H9 (cell line): ENCODE data around the gene AVL9. TPM values are rescaled to one million over a fixed set of nuclear protein-coding genes. Genes with fewer than 3 reads are reported as not detected.
A peak's percentile ranks its signal among the peaks of the same experiment; 100 is the strongest.
"Not testable (repeated sequence)": the region's sequence is repeated elsewhere in the genome, so short reads cannot be mapped to it uniquely, and the experiment has no call there.

ENCODE experiments used
- DNase-seq: peaks from one replicate; pipeline ENCODE4 v3.0.0-alpha.2; 2017
- H2AFZ ChIP-seq: one replicate; pipeline ENCODE4 v1.6.1; 2013; ENCODE audit warnings: mild to moderate bottlenecking, low read length, control low read depth, moderate library complexity
- H2AK5ac ChIP-seq: 2 replicates; pipeline ENCODE4 v1.6.1; 2013; ENCODE audit warnings: low read length, control low read depth, mixed read lengths; ENCODE audit not compliant: insufficient read length
- H2BK120ac ChIP-seq: one replicate; pipeline ENCODE4 v1.6.1; 2013; ENCODE audit warnings: low read depth, mild to moderate bottlenecking, low read length, control low read depth, inconsistent platforms; ENCODE audit not compliant: poor library complexity, severe bottlenecking
- H2BK12ac ChIP-seq: 2 replicates; pipeline ENCODE4 v1.6.1; 2013; ENCODE audit warnings: low read length, control low read depth, mixed read lengths, low read depth; ENCODE audit not compliant: insufficient read length
- H2BK15ac ChIP-seq: 2 replicates; pipeline ENCODE4 v1.6.1; 2013; ENCODE audit warnings: low read depth, low read length, control low read depth
- H2BK20ac ChIP-seq: one replicate; pipeline ENCODE4 v1.6.1; 2013; ENCODE audit warnings: low read depth, mild to moderate bottlenecking, low read length, control low read depth, inconsistent platforms; ENCODE audit not compliant: poor library complexity, severe bottlenecking
- H2BK5ac ChIP-seq: 2 replicates; pipeline ENCODE4 v1.6.1; 2013; ENCODE audit warnings: low read length, control low read depth, mixed read lengths; ENCODE audit not compliant: insufficient read length
- H3K14ac ChIP-seq: 2 replicates; pipeline ENCODE4 v1.6.1; 2013; ENCODE audit warnings: low read length, control low read depth; ENCODE audit not compliant: insufficient read depth
- H3K18ac ChIP-seq: 2 replicates; pipeline ENCODE4 v1.6.1; 2013; ENCODE audit warnings: low read depth, mild to moderate bottlenecking, mixed read lengths, low read length, control low read depth; ENCODE audit not compliant: insufficient read length
- H3K23ac ChIP-seq: 2 replicates; pipeline ENCODE4 v1.6.1; 2013; ENCODE audit warnings: low read length, control low read depth, mixed read lengths, low read depth; ENCODE audit not compliant: insufficient read length
- H3K23me2 ChIP-seq: 2 replicates; pipeline ENCODE4 v1.6.1; 2013; ENCODE audit warnings: low read depth, mild to moderate bottlenecking, mixed read lengths, low read length, control low read depth; ENCODE audit not compliant: insufficient read length, poor library complexity, severe bottlenecking
- H3K27ac ChIP-seq: 2 replicates; pipeline ENCODE4 v1.5.1; 2013; ENCODE audit warnings: low read length, control low read depth, mixed read lengths, low read depth; ENCODE audit not compliant: insufficient read length
- H3K27me3 ChIP-seq: 2 replicates; pipeline ENCODE4 v1.6.1; 2013; ENCODE audit warnings: low read length, control low read depth, inconsistent platforms; ENCODE audit not compliant: insufficient read depth
- H3K4ac ChIP-seq: 2 replicates; pipeline ENCODE4 v1.6.1; 2013; ENCODE audit warnings: low read depth, mild to moderate bottlenecking, control low read depth, inconsistent platforms, low read length, moderate library complexity
- H3K4me1 ChIP-seq: 2 replicates; pipeline ENCODE4 v1.6.1; 2013; ENCODE audit warnings: low read length, control low read depth, inconsistent platforms; ENCODE audit not compliant: insufficient read depth
- H3K4me2 ChIP-seq: 2 replicates; pipeline ENCODE4 v1.6.1; 2013; ENCODE audit warnings: low read length, control low read depth, mixed read lengths; ENCODE audit not compliant: insufficient read length, insufficient read depth
- H3K56ac ChIP-seq: 2 replicates; pipeline ENCODE4 v1.6.1; 2013; ENCODE audit warnings: low read depth, mild to moderate bottlenecking, mixed read lengths, low read length, control low read depth; ENCODE audit not compliant: insufficient read length
- H3K79me1 ChIP-seq: 2 replicates; pipeline ENCODE4 v1.6.1; 2013; ENCODE audit warnings: low read depth, mild to moderate bottlenecking, moderate library complexity, low read length, control low read depth, inconsistent platforms; ENCODE audit not compliant: insufficient read depth, poor library complexity, severe bottlenecking
- H3K79me2 ChIP-seq: 2 replicates; pipeline ENCODE4 v1.6.1; 2013; ENCODE audit warnings: low read length, control low read depth, inconsistent platforms; ENCODE audit not compliant: insufficient read depth
- H3K9ac ChIP-seq: 2 replicates; pipeline ENCODE4 v1.6.1; 2013; ENCODE audit warnings: low read length, control low read depth, mixed read lengths; ENCODE audit not compliant: insufficient read length; ENCODE audit errors: extremely low read depth
- H3K9me3 ChIP-seq: one replicate; pipeline ENCODE4 v1.6.1; 2013; ENCODE audit warnings: low read depth, low read length, inconsistent platforms; ENCODE audit not compliant: control insufficient read depth
- H3T11ph ChIP-seq: one replicate; pipeline ENCODE4 v1.6.1; 2013; ENCODE audit warnings: mild to moderate bottlenecking, low read length, control low read depth, inconsistent platforms
- H4K20me1 ChIP-seq: one replicate; pipeline ENCODE4 v1.6.1; 2013; ENCODE audit not compliant: control insufficient read depth, insufficient read length, insufficient read depth
- H4K5ac ChIP-seq: 2 replicates; pipeline ENCODE4 v1.6.1; 2013; ENCODE audit warnings: low read depth, mild to moderate bottlenecking, mixed read lengths, low read length, control low read depth; ENCODE audit not compliant: insufficient read length
- H4K8ac ChIP-seq: replicated peaks from 2 replicates; pipeline ENCODE4 v1.6.1; 2013; ENCODE audit warnings: low read length, control low read depth, mixed read lengths, low read depth; ENCODE audit not compliant: insufficient read length
- H4K91ac ChIP-seq: 2 replicates; pipeline ENCODE4 v1.6.1; 2013; ENCODE audit warnings: low read depth, mild to moderate bottlenecking, moderate library complexity, mixed read lengths, low read length, control low read depth; ENCODE audit not compliant: insufficient read length
- H3K27ac Mint-ChIP-seq, 3 experiments: 2 replicates in 2 of 3; 3 replicates in 1 of 3; pipeline ENCODE4 v1.8.0; 2020 to 2021; ENCODE audit warnings: mixed read lengths in 3 of 3, mild to moderate bottlenecking in 1 of 3, moderate library complexity in 1 of 3
- H3K27me3 Mint-ChIP-seq: 2 replicates; pipeline ENCODE4 v1.8.0; 2021; ENCODE audit warnings: low read depth, mild to moderate bottlenecking, moderate library complexity, mixed read lengths
- H3K36me3 Mint-ChIP-seq, 3 experiments: 2 replicates in 2 of 3; 3 replicates in 1 of 3; pipeline ENCODE4 v1.8.0; 2020 to 2021; ENCODE audit warnings: low read depth in 3 of 3, mixed read lengths in 3 of 3; ENCODE audit not compliant: insufficient read depth in 1 of 3
- H3K4me1 Mint-ChIP-seq, 2 experiments: 2 replicates each; pipeline ENCODE4 v1.8.0; 2020; ENCODE audit warnings: mixed read lengths in 2 of 2
- H3K4me3 Mint-ChIP-seq, 2 experiments: 2 replicates in 1 of 2; 3 replicates in 1 of 2; pipeline ENCODE4 v1.8.0; 2020 to 2021; ENCODE audit warnings: mild to moderate bottlenecking in 2 of 2, mixed read lengths in 2 of 2, moderate library complexity in 1 of 2
- H3K9me3 Mint-ChIP-seq, 2 experiments: 2 replicates in 1 of 2; 3 replicates in 1 of 2; pipeline ENCODE4 v1.8.0; 2020; ENCODE audit warnings: mild to moderate bottlenecking in 2 of 2, mixed read lengths in 2 of 2, moderate library complexity in 1 of 2
- CTCF ChIP-seq: fragments of 200-600 bp; sonication (generic); conservative IDR thresholded peaks from 3 replicates; pipeline ENCODE4 v1.8.0; 2021; ENCODE audit warnings: antibody characterized with exemption, mild to moderate bottlenecking
- WGBS: extraction: QIAGEN DNeasy Blood & Tissue Kit; methylation state at CpG from one replicate; pipeline ENCODE4 v1.1.7; 2013; ENCODE audit warnings: missing lambda C conversion rate, low lambda C conversion rate, mixed read lengths; ENCODE audit not compliant: insufficient read length; ENCODE audit errors: extremely low coverage; 5-methylcytosine and 5-hydroxymethylcytosine counted together
- total RNA-seq: library from RNA; stranded (reverse); gene quantifications from 2 replicates; pipeline ENCODE4 v1.2.1, GENCODE V29; 2021

The AVL9 gene
- total RNA-seq, 1 experiment from 2014 or later: 38.7 TPM

GRCh38 chr7:32602470-32602869 lies 107.2 kb downstream of the AVL9 start:
- no peak overlapping the region for H3T11ph ChIP-seq
- no peak overlapping the region for H3K23ac ChIP-seq
- no peaks in the 10 kb centered on the region for H4K20me1 ChIP-seq
- no peak overlapping the region for H2AFZ ChIP-seq
- no peaks in the 10 kb centered on the region for H3K79me2 ChIP-seq
- Mint-ChIP-seq H3K27ac (no peak overlapping the region), H3K36me3 (peaks cover 30 to 60% (median 36%) of the 10 kb centered on the region in 3 experiments), H3K4me1 (peaks cover 14 to 19% of the 10 kb centered on the region in 2 experiments), H3K27me3 (no peaks in the 10 kb centered on the region; the same call in 1 of the 2 replicates), H3K4me3 (no peak overlapping the region), H3K9me3 (peaks cover 45 to 48% of the 10 kb centered on the region in 2 experiments)
- H3K4ac ChIP-seq: no peak overlapping the region
- no peak for DNase-seq
- H3K4me2 ChIP-seq: no peak overlapping the region
- no peak overlapping the region for H4K5ac ChIP-seq
- no peak for TF ChIP-seq CTCF
- H4K8ac ChIP-seq: no peak overlapping the region
- no peak overlapping the region for H2BK120ac ChIP-seq
- H4K91ac ChIP-seq: no peak overlapping the region
- no peak overlapping the region for H3K9ac ChIP-seq
- no peak overlapping the region for H3K18ac ChIP-seq
- H3K14ac ChIP-seq: no peak overlapping the region
- H3K4me1 ChIP-seq: 0 out of 2 replicates have a peak, but pooled peaks cover 3% of the 10 kb centered on the region
- H3K27ac ChIP-seq: no peak overlapping the region
- no peaks in the 10 kb centered on the region for H3K9me3 ChIP-seq
- no peaks in the 10 kb centered on the region for H3K79me1 ChIP-seq
- H3K27me3 ChIP-seq: no peaks in the 10 kb centered on the region
- H2BK15ac ChIP-seq: no peak overlapping the region
- H3K56ac ChIP-seq: no peak overlapping the region
- H2BK20ac ChIP-seq: no peak overlapping the region
- H2AK5ac ChIP-seq: no peak overlapping the region
- H2BK5ac ChIP-seq: no peak overlapping the region
- H3K23me2 ChIP-seq: no peaks in the 10 kb centered on the region
- no peak overlapping the region for H2BK12ac ChIP-seq
- WGBS: no CpG with 5 or more reads among the region's 2 CpGs

- not testable (repeated sequence) for H3K23ac ChIP-seq, H2BK5ac ChIP-seq, H3K14ac ChIP-seq, H3K18ac ChIP-seq, H3K27me3 ChIP-seq, H2BK120ac ChIP-seq, H2BK12ac ChIP-seq, H3K27ac ChIP-seq, DNase-seq, H3K4me2 ChIP-seq, H4K8ac ChIP-seq, H2BK20ac ChIP-seq, H3K79me1 ChIP-seq, H3K9me3 ChIP-seq, H3T11ph ChIP-seq, H3K56ac ChIP-seq, H2AK5ac ChIP-seq, H3K27me3 Mint-ChIP-seq, H3K9ac ChIP-seq, H3K4ac ChIP-seq, H2BK15ac ChIP-seq, H4K5ac ChIP-seq, H3K79me2 ChIP-seq, H3K23me2 ChIP-seq, H2AFZ ChIP-seq, H4K91ac ChIP-seq, H3K4me1 ChIP-seq, H3K4me3 Mint-ChIP-seq, H4K20me1 ChIP-seq
- Mint-ChIP-seq H3K27ac (peak overlapping the region; percentile 96 to 97 (median 97); a peak in 6 of 7 replicates), H3K36me3 (peaks cover 26 to 50% (median 29%) of the 10 kb centered on the region in 3 experiments), H3K9me3 (peaks cover 38 to 40% of the 10 kb centered on the region in 2 experiments), H3K4me1 (peaks cover 16 to 20% of the 10 kb centered on the region in 2 experiments)
- no CpG with 5 or more reads among the region's 3 CpGs for WGBS
Observed at GRCh38 chr7:32603492-32603891, 108.2 kb downstream of the AVL9 start.
